GM12891 (cell line): ENCODE results near the gene HMCN2.

ENCODE experiments used
- PAX5 ChIP-seq: IDR thresholded peaks from 2 replicates; pipeline ENCODE4 v1.6.1; 2011; ENCODE audit warnings: low read length, moderate library complexity, mild to moderate bottlenecking; ENCODE audit not compliant: insufficient read depth, severe bottlenecking
- POLR2A ChIP-seq: IDR thresholded peaks from 2 replicates; pipeline ENCODE4 v1.6.1; 2011; ENCODE audit warnings: low read depth, low read length, control low read depth
- POLR2AphosphoS5 ChIP-seq: IDR thresholded peaks from 2 replicates; pipeline ENCODE4 v1.6.1; 2011; ENCODE audit warnings: low read depth, low read length, control low read depth
- POU2F2 ChIP-seq: IDR thresholded peaks from 2 replicates; pipeline ENCODE4 v1.6.1; 2011; ENCODE audit warnings: low read depth, mild to moderate bottlenecking, control low read depth, low read length, moderate library complexity
- SPI1 ChIP-seq: IDR thresholded peaks from 2 replicates; pipeline ENCODE4 v1.6.1; 2011; ENCODE audit warnings: low read depth, low read length, control low read depth
- TAF1 ChIP-seq: IDR thresholded peaks from 2 replicates; pipeline ENCODE4 v1.6.1; 2011; ENCODE audit warnings: low read depth, low read length, control low read depth

GRCh38 chr9:130382636-130383349, 117.2 kb downstream of the HMCN2 start:
- TF ChIP-seq POLR2AphosphoS5 = no peak
- TF ChIP-seq POLR2A = no peak
- no peak for TF ChIP-seq SPI1
- no peak for TF ChIP-seq TAF1
- no peak for TF ChIP-seq POU2F2
- TF ChIP-seq PAX5 = no peak
